Measurements from ENCODE around the gene OR2M7.
"Not testable (repeated sequence)": the region's sequence is repeated elsewhere in the genome, so short reads cannot be mapped to it uniquely, and the experiment has no call there.

The OR2M7 gene

GRCh38 chr1:248348475-248348874 lies 24.1 kb upstream of the OR2M7 start, which contains the start of gene OR14C36:
Gene OR14C36 (plus strand): TSS chr1:248348775. CDS start chr1:248348775, 0 bp downstream.
- in situ Hi-C loops (cut with MboI; ENCODE audit: low pct_unique_long_range_greater_than_20kb, low sequenced_read_pairs, unreplicated experiment), result no loop called here
- no peak for TF ChIP-seq CTCF (IDR thresholded peaks at IDR 0.05; ENCODE audit: extremely low read depth, insufficient read depth, missing control alignments)
- DNase-seq (ENCODE audit: low spot score), result no peak

GRCh38 chr1:248343451-248343850 lies 19.1 kb upstream of the OR2M7 start:
- TF ChIP-seq CTCF (IDR thresholded peaks at IDR 0.05; ENCODE audit: extremely low read depth, insufficient read depth, missing control alignments), result no peak
- in situ Hi-C loops (cut with MboI; ENCODE audit: low pct_unique_long_range_greater_than_20kb, low sequenced_read_pairs, unreplicated experiment), result no loop called here
- no peak for DNase-seq (ENCODE audit: low spot score)

- in situ Hi-C loops (cut with MboI; ENCODE audit: low pct_unique_long_range_greater_than_20kb, low sequenced_read_pairs, unreplicated experiment), result no loop called here
- DNase-seq (ENCODE audit: low spot score), result no peak
- TF ChIP-seq CTCF (IDR thresholded peaks at IDR 0.05; ENCODE audit: extremely low read depth, insufficient read depth, missing control alignments), result no peak
Measured at GRCh38 chr1:248316796-248317195, 7.6 kb downstream of the OR2M7 start.

GRCh38 chr1:248306740-248307139 lies 17.6 kb downstream of the OR2M7 start:
- in situ Hi-C loops (cut with MboI; ENCODE audit: low pct_unique_long_range_greater_than_20kb, low sequenced_read_pairs, unreplicated experiment); DNase-seq (ENCODE audit: low spot score): not testable (repeated sequence)

- DNase-seq (ENCODE audit: low spot score), result no peak
- no peak for TF ChIP-seq CTCF (IDR thresholded peaks at IDR 0.05; ENCODE audit: extremely low read depth, insufficient read depth, missing control alignments)
- in situ Hi-C loops (cut with MboI; ENCODE audit: low pct_unique_long_range_greater_than_20kb, low sequenced_read_pairs, unreplicated experiment), result no loop called here
Measured at GRCh38 chr1:248306103-248306502, 18.3 kb downstream of the OR2M7 start.

GRCh38 chr1:248305672-248306071 lies 18.7 kb downstream of the OR2M7 start:
- not testable (repeated sequence) for DNase-seq (ENCODE audit: low spot score)

GRCh38 chr1:248303324-248303723 lies 21.0 kb downstream of the OR2M7 start, which contains the start of gene OR2T12:
Gene OR2T12 (minus strand): TSS chr1:248303424. CDS start chr1:248295578, 7,846 bp downstream.
- DNase-seq (ENCODE audit: low spot score), result no peak
- no peak for TF ChIP-seq CTCF (IDR thresholded peaks at IDR 0.05; ENCODE audit: extremely low read depth, insufficient read depth, missing control alignments)
- in situ Hi-C loops (cut with MboI; ENCODE audit: low pct_unique_long_range_greater_than_20kb, low sequenced_read_pairs, unreplicated experiment), result no loop called here

More at GRCh38 chr1:248305672-248306071, 18.7 kb downstream of the OR2M7 start:
- in situ Hi-C loops (cut with MboI; ENCODE audit: low pct_unique_long_range_greater_than_20kb, low sequenced_read_pairs, unreplicated experiment), result not testable (repeated sequence)

GRCh38 chr1:248288391-248288790 lies 36.0 kb downstream of the OR2M7 start:
- no peak for DNase-seq (ENCODE audit: low spot score)
- no peak for TF ChIP-seq CTCF (IDR thresholded peaks at IDR 0.05; ENCODE audit: extremely low read depth, insufficient read depth, missing control alignments)
- in situ Hi-C loops (cut with MboI; ENCODE audit: low pct_unique_long_range_greater_than_20kb, low sequenced_read_pairs, unreplicated experiment), result no loop called here
